ENCODE results near the gene ARHGAP9.

Gene ARHGAP9

GRCh38 chr12:57479376-57480115, at the start of gene ARHGAP9:
ARHGAP9 (minus strand) TSS chr12:57479866; CDS start chr12:57479406, 460 bp downstream.
- DNase-seq (ENCODE audit: low read depth) = no peak
- no peak for TF ChIP-seq CTCF (conservative IDR thresholded peaks at IDR 0.05; ENCODE audit: control insufficient read depth, insufficient read depth, low read depth, low read length)
- H3K4me3 ChIP-seq (ENCODE audit: control insufficient read depth, low read depth, low read length) = no peak within 1 kb of the TSS

- no peak for TF ChIP-seq CTCF (conservative IDR thresholded peaks at IDR 0.05; ENCODE audit: control insufficient read depth, insufficient read depth, low read depth, low read length)
- DNase-seq (ENCODE audit: low read depth) = no peak
- no peak overlapping the region for H3K4me3 ChIP-seq (ENCODE audit: control insufficient read depth, low read depth, low read length)
Observed at GRCh38 chr12:57528831-57529555, 49.3 kb upstream of the ARHGAP9 start.

- H3K4me3 ChIP-seq (ENCODE audit: control insufficient read depth, low read depth, low read length) = no peak overlapping the region
- DNase-seq (ENCODE audit: low read depth) = no peak
- no peak for TF ChIP-seq CTCF (conservative IDR thresholded peaks at IDR 0.05; ENCODE audit: control insufficient read depth, insufficient read depth, low read depth, low read length)
Observed at GRCh38 chr12:57528176-57528575, 48.5 kb upstream of the ARHGAP9 start.

- DNase-seq (ENCODE audit: low read depth) = no peak
- no peak for TF ChIP-seq CTCF (conservative IDR thresholded peaks at IDR 0.05; ENCODE audit: control insufficient read depth, insufficient read depth, low read depth, low read length)
- no peak overlapping the region for H3K4me3 ChIP-seq (ENCODE audit: control insufficient read depth, low read depth, low read length)
Observed at GRCh38 chr12:57527184-57527583, 47.5 kb upstream of the ARHGAP9 start.

GRCh38 chr12:57526477-57527126, 46.9 kb upstream of the ARHGAP9 start:
- no peak for TF ChIP-seq CTCF (conservative IDR thresholded peaks at IDR 0.05; ENCODE audit: control insufficient read depth, insufficient read depth, low read depth, low read length)
- DNase-seq (ENCODE audit: low read depth) = no peak
- H3K4me3 ChIP-seq (ENCODE audit: control insufficient read depth, low read depth, low read length) = no peak overlapping the region

- no peak for TF ChIP-seq CTCF (conservative IDR thresholded peaks at IDR 0.05; ENCODE audit: control insufficient read depth, insufficient read depth, low read depth, low read length)
- no peak overlapping the region for H3K4me3 ChIP-seq (ENCODE audit: control insufficient read depth, low read depth, low read length)
- DNase-seq (ENCODE audit: low read depth) = no peak
Observed at GRCh38 chr12:57525615-57526383, 46.1 kb upstream of the ARHGAP9 start.
